Parathyroid adenoma (tissue), 2 donors: ENCODE results near the gene RIOK1.
A peak's percentile ranks its signal among the peaks of the same experiment; 100 is the strongest.

Experiments used
- H2AFZ ChIP-seq: fragments of 300-600 bp; sonication (generic); one replicate; pipeline ENCODE4 v1.7.0; 2017; ENCODE audit warnings: antibody characterized with exemption, mild to moderate bottlenecking
- H3K27ac ChIP-seq: fragments of 300-600 bp; sonication (generic); one replicate; pipeline ENCODE4 v1.7.0; 2017
- H3K27me3 ChIP-seq: fragments of 300-600 bp; sonication (generic); one replicate; pipeline ENCODE4 v1.7.0; 2017; ENCODE audit warnings: low read length; ENCODE audit not compliant: control insufficient read depth, insufficient read depth
- H3K36me3 ChIP-seq: fragments of 300-600 bp; sonication (generic); one replicate; pipeline ENCODE4 v1.7.0; 2017; ENCODE audit warnings: low read length; ENCODE audit not compliant: control insufficient read depth, insufficient read depth
- H3K4me1 ChIP-seq: fragments of 300-600 bp; sonication (generic); one replicate; pipeline ENCODE4 v1.7.0; 2017; ENCODE audit warnings: control low read depth
- H3K4me2 ChIP-seq: fragments of 300-600 bp; sonication (generic); one replicate; pipeline ENCODE4 v1.7.0; 2017; ENCODE audit warnings: low read length
- H3K4me3 ChIP-seq: fragments of 300-600 bp; sonication (generic); one replicate; pipeline ENCODE4 v1.7.0; 2017; ENCODE audit warnings: low read depth, low read length
- H3K79me2 ChIP-seq: fragments of 300-600 bp; sonication (generic); one replicate; pipeline ENCODE4 v1.7.0; 2017; ENCODE audit warnings: control low read depth
- H3K9ac ChIP-seq: fragments of 300-600 bp; sonication (generic); one replicate; pipeline ENCODE4 v1.7.0; 2017; ENCODE audit warnings: mild to moderate bottlenecking
- H3K9me3 ChIP-seq: fragments of 300-600 bp; sonication (generic); one replicate; pipeline ENCODE4 v1.7.0; 2017; ENCODE audit warnings: low read length; ENCODE audit not compliant: control insufficient read depth
- TF ChIP-seq, protein P1 (sequence below): fragments of 300-600 bp; sonication (generic); IDR thresholded peaks from one replicate; pipeline ENCODE4 v1.7.0; 2017; ENCODE audit warnings: antibody characterized with exemption, mild to moderate bottlenecking
- donor health status: primary hyperparathyroidism.

The RIOK1 gene

DNA sequence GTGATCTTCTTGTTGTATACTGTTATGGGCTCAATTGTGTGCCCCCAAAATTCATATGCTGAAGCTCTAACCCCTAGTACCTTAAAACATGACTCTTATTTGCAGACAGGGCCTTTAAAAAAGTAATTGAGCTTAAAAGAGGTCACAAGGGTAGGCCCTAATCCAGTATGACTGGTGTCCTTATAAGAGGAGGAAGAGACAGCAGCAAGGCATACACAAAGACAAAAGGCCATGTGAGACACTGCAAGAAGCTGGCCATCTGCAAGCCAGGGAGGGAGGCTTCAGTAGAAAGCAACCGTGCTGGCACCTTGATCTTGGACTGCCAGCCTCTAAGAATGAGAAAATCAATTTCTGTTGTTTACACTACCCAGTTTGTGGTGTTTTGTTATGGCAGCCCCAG is 8.5 kb upstream of the RIOK1 start:
- Histone ChIP-seq H3K4me3 (no peak overlapping the region), H3K9ac (no peak overlapping the region), H3K27me3 (no peaks in the 10 kb centered on the region), H3K36me3 (no peaks in the 10 kb centered on the region), H3K79me2 (no peaks in the 10 kb centered on the region), H3K4me2 (no peak overlapping the region), H3K9me3 (no peaks in the 10 kb centered on the region), H3K4me1 (no peaks in the 10 kb centered on the region), H3K27ac (no peak overlapping the region), H2AFZ (no peak overlapping the region)
- TF ChIP-seq, protein P1, sequence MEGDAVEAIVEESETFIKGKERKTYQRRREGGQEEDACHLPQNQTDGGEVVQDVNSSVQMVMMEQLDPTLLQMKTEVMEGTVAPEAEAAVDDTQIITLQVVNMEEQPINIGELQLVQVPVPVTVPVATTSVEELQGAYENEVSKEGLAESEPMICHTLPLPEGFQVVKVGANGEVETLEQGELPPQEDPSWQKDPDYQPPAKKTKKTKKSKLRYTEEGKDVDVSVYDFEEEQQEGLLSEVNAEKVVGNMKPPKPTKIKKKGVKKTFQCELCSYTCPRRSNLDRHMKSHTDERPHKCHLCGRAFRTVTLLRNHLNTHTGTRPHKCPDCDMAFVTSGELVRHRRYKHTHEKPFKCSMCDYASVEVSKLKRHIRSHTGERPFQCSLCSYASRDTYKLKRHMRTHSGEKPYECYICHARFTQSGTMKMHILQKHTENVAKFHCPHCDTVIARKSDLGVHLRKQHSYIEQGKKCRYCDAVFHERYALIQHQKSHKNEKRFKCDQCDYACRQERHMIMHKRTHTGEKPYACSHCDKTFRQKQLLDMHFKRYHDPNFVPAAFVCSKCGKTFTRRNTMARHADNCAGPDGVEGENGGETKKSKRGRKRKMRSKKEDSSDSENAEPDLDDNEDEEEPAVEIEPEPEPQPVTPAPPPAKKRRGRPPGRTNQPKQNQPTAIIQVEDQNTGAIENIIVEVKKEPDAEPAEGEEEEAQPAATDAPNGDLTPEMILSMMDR, result no peak

DNA sequence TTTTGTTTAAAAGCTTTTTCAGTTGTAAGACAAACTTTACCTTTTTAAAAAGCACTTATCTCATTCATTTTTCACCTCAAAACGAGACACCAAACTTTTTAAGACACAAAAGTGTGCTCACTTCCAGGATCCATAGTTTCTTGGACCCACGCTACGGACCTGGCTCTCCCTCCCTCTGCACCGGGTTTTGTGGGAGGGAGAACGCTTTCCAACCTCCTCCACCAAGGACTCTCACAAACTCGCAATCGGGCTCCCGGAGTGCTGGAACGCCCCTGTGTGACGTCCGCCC is 502 bp upstream of the RIOK1 start:
- H2AFZ ChIP-seq, result peak overlapping the region; percentile 85
- H3K27me3 ChIP-seq, result no peaks in the 10 kb centered on the region
- TF ChIP-seq, protein P1, result no peak
- peak overlapping the region; percentile 83 for H3K4me3 ChIP-seq
- peaks cover 5% of the 10 kb centered on the region for H3K79me2 ChIP-seq
- no peaks in the 10 kb centered on the region for H3K36me3 ChIP-seq
- H3K9me3 ChIP-seq, result no peaks in the 10 kb centered on the region
- peak overlapping the region; percentile 84 for H3K4me2 ChIP-seq
- H3K27ac ChIP-seq, result peak overlapping the region; percentile 91
- H3K4me1 ChIP-seq, result peaks cover 10% of the 10 kb centered on the region
- peak overlapping the region; percentile 58 for H3K9ac ChIP-seq

DNA sequence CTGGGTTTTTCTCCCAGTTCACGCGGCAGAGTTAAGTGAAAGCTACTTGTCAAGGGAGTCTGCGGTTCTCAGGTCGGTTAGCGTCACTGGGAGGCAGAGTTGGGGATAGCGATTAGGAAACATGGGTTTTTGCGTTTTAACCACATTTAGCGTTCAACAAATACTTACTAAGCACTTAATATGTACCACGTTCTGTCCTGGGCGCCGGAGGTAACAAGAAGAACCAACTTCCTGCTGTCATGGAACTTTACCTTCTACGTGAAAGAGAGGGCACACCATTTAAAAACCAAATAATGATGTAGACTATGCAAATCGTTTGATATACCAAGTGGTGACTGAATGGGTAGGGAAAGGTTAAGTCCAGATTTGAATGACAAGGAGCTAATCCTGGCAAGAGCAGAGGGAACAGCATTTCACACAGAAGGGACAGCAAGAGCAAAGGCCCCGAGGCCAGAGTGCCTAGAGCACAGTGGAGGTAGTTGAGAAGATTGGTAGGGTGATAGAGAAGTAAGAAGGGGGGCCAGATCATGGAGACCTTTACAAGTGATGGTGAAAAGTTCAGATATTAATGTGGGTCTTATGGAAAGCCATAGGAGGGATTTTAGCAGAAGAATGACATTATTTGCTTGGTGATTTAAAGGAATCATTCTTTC is 744 bp downstream of the RIOK1 start:
- Histone ChIP-seq H3K4me3 (peak overlapping the region; percentile 83), H3K9me3 (no peaks in the 10 kb centered on the region), H3K27me3 (no peaks in the 10 kb centered on the region), H3K79me2 (peaks cover 5% of the 10 kb centered on the region), H3K27ac (peak overlapping the region; percentile 91), H3K9ac (peak overlapping the region; percentile 58), H3K4me1 (peaks cover 10% of the 10 kb centered on the region), H2AFZ (peak overlapping the region; percentile 85), H3K36me3 (no peaks in the 10 kb centered on the region), H3K4me2 (peak overlapping the region; percentile 84)
- TF ChIP-seq, protein P1, result no peak

GRCh38 chr6:7391151-7391550 is 1.5 kb downstream of the RIOK1 start:
- Histone ChIP-seq H3K27me3 (no peaks in the 10 kb centered on the region), H3K36me3 (no peaks in the 10 kb centered on the region), H2AFZ (no peak overlapping the region), H3K27ac (no peak overlapping the region), H3K9ac (no peak overlapping the region), H3K9me3 (no peaks in the 10 kb centered on the region), H3K4me1 (peaks cover 10% of the 10 kb centered on the region), H3K79me2 (peaks cover 5% of the 10 kb centered on the region), H3K4me3 (no peak overlapping the region), H3K4me2 (no peak overlapping the region)
- TF ChIP-seq, protein P1, result no peak

GRCh38 chr6:7392402-7392801 is 2.8 kb downstream of the RIOK1 start:
- Histone ChIP-seq H3K27ac (no peak overlapping the region), H3K36me3 (no peaks in the 10 kb centered on the region), H3K4me1 (peaks cover 10% of the 10 kb centered on the region), H2AFZ (no peak overlapping the region), H3K27me3 (no peaks in the 10 kb centered on the region), H3K4me3 (no peak overlapping the region), H3K4me2 (no peak overlapping the region), H3K79me2 (peaks cover 5% of the 10 kb centered on the region), H3K9me3 (no peaks in the 10 kb centered on the region), H3K9ac (no peak overlapping the region)
- TF ChIP-seq, protein P1, result no peak
